Neuronal stem cell (in vitro differentiated cells): ENCODE measurements around the gene C12orf42.

Experiments
- DNase-seq: peaks from one replicate; pipeline ENCODE4 v3.0.0-alpha.2; 2013; ENCODE audit warnings: low spot score
- H2AFZ ChIP-seq: one replicate; pipeline ENCODE4 v1.6.1; 2013; ENCODE audit warnings: mild to moderate bottlenecking, low read length, inconsistent platforms
- H2AK5ac ChIP-seq: 2 replicates; pipeline ENCODE4 v1.6.1; 2013; ENCODE audit warnings: low read depth, mild to moderate bottlenecking, inconsistent platforms, low read length, moderate library complexity, mixed read lengths
- H2BK120ac ChIP-seq: 2 replicates; pipeline ENCODE4 v1.6.1; 2013; ENCODE audit warnings: low read depth, mild to moderate bottlenecking, inconsistent platforms, low read length, moderate library complexity, mixed read lengths
- H2BK12ac ChIP-seq: one replicate; pipeline ENCODE4 v1.6.1; 2013; ENCODE audit warnings: low read length, inconsistent platforms
- H2BK15ac ChIP-seq: 2 replicates; pipeline ENCODE4 v1.6.1; 2013; ENCODE audit warnings: mild to moderate bottlenecking, low read length, inconsistent platforms, mixed read lengths
- H2BK5ac ChIP-seq: one replicate; pipeline ENCODE4 v1.6.1; 2013; ENCODE audit warnings: inconsistent platforms, mild to moderate bottlenecking, low read length, moderate library complexity
- H3K14ac ChIP-seq: one replicate; pipeline ENCODE4 v1.6.1; 2013; ENCODE audit warnings: low read length, inconsistent platforms
- H3K18ac ChIP-seq: 2 replicates; pipeline ENCODE4 v1.6.1; 2013; ENCODE audit warnings: low read length, inconsistent platforms
- H3K23ac ChIP-seq: 2 replicates; pipeline ENCODE4 v1.6.1; 2013; ENCODE audit warnings: low read depth, mild to moderate bottlenecking, mixed read lengths, low read length, inconsistent platforms; ENCODE audit not compliant: poor library complexity
- H3K27ac ChIP-seq: replicated peaks from 3 replicates; pipeline ENCODE4 v1.5.1; 2013; ENCODE audit warnings: low read length, inconsistent platforms
- H3K27me3 ChIP-seq, 3 experiments: 2 replicates each; pipeline ENCODE4 v1.6.1; 2013; ENCODE audit warnings: low read length in 3 of 3, mild to moderate bottlenecking in 2 of 3, inconsistent platforms in 1 of 3, low read depth in 1 of 3, mixed read lengths in 1 of 3, moderate library complexity in 1 of 3; ENCODE audit not compliant: control insufficient read depth in 3 of 3, insufficient read depth in 3 of 3
- H3K36me3 ChIP-seq, 2 donors: replicated peaks in 1 of 2; 2 replicates each; pipeline ENCODE4 v1.6.1; 2013; ENCODE audit warnings: low read length in 2 of 2; ENCODE audit not compliant: control insufficient read depth in 2 of 2, insufficient read depth in 2 of 2
- H3K4ac ChIP-seq: 2 replicates; pipeline ENCODE4 v1.6.1; 2013; ENCODE audit warnings: inconsistent platforms, mild to moderate bottlenecking, low read length, moderate library complexity
- H3K4me1 ChIP-seq, 2 donors: 1 replicate in 1 of 2; 2 replicates in 1 of 2; pipeline ENCODE4 v1.6.1; 2013; ENCODE audit warnings: low read length in 2 of 2, low read depth in 1 of 2; ENCODE audit not compliant: control insufficient read depth in 2 of 2, insufficient read depth in 1 of 2
- H3K4me2 ChIP-seq: one replicate; pipeline ENCODE4 v1.6.1; 2013; ENCODE audit warnings: mild to moderate bottlenecking, low read length, inconsistent platforms; ENCODE audit not compliant: insufficient read depth, poor library complexity, severe bottlenecking
- H3K4me3 ChIP-seq, 2 donors: 2 replicates each; pipeline ENCODE4 v1.5.1; 2013; ENCODE audit warnings: low read length in 2 of 2, mild to moderate bottlenecking in 2 of 2, inconsistent platforms in 1 of 2, moderate library complexity in 1 of 2
- H3K79me1 ChIP-seq: one replicate; pipeline ENCODE4 v1.6.1; 2013; ENCODE audit warnings: low read depth, mild to moderate bottlenecking, inconsistent platforms, low read length, moderate library complexity
- H3K9ac ChIP-seq: one replicate; pipeline ENCODE4 v1.6.1; 2013; ENCODE audit warnings: mild to moderate bottlenecking, low read depth, low read length, inconsistent platforms; ENCODE audit not compliant: poor library complexity
- H3K9me3 ChIP-seq, 2 donors: replicated peaks in 1 of 2; 2 replicates each; pipeline versions ENCODE3 to v1.6.1; 2013; ENCODE audit warnings: low read length in 2 of 2, mild to moderate bottlenecking in 2 of 2, inconsistent platforms in 1 of 2, low read depth in 1 of 2, mixed read lengths in 1 of 2, moderate library complexity in 1 of 2; ENCODE audit not compliant: control insufficient read depth in 2 of 2, insufficient read depth in 1 of 2
- H4K8ac ChIP-seq: one replicate; pipeline ENCODE4 v1.6.1; 2013; ENCODE audit warnings: low read depth, mild to moderate bottlenecking, inconsistent platforms, low read length, moderate library complexity
- H4K91ac ChIP-seq: one replicate; pipeline ENCODE4 v1.6.1; 2013; ENCODE audit warnings: low read length, low read depth, mild to moderate bottlenecking, inconsistent platforms; ENCODE audit not compliant: poor library complexity
- WGBS, 2 donors: extraction: QIAGEN DNeasy Blood & Tissue Kit; methylation state at CpG; one replicate each; pipeline ENCODE4 v1.1.7; 2013; ENCODE audit warnings: missing lambda C conversion rate in 2 of 2, mixed read lengths in 1 of 2; ENCODE audit not compliant: insufficient read length in 2 of 2, insufficient replicate concordance in 1 of 2; ENCODE audit errors: extremely low coverage in 2 of 2; 5-methylcytosine and 5-hydroxymethylcytosine counted together

The C12orf42 gene

DNA sequence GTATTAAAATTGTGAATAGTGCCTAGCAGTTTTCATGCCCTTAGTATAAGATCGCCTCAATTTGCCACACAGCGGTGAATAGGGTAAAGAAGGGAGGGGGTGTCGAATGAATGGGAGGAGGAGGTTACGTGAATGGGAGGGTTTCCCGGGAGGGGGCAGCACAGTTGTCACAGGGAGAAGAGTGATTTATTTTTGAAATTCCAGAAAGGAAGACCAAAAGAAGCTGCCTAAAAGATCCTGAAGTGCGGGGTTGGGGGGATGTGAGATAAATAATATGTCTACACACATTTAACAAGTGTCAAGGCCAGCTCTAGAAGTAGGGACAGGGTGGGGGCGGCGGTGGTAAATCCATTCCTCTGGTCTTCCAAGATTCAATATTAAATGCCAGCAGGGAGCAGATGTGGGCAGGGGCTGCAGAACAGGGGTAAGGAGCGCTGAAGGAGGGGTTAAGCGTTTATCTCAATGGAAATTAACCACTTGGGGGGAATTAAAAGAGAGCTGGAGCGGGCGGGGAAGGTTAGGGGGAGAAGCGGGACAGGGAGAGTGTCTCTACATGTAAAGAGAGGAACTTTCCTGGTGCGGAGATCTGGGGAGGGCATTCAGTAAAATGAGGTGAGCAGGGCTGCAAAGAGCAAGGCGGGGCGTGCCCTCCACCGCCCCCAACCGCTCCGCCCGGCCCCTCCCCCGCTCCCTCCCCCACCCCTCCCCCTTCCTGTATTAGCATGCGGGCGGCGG is 867 bp downstream of the C12orf42 start:
- Histone ChIP-seq H3K27ac (peak overlapping the region; percentile 61), H3K4me3 (peak overlapping the region; percentile 31 to 81), H2AFZ (peak overlapping the region; percentile 89), H3K14ac (no peak overlapping the region), H2AK5ac (no peak overlapping the region), H4K91ac (no peak overlapping the region), H2BK15ac (no peak overlapping the region), H3K4me2 (peak overlapping the region; percentile 98), H2BK120ac (no peak overlapping the region), H3K79me1 (no peaks in the 10 kb centered on the region), H3K27me3 (peaks cover 0 to 26% (median 2%) of the 10 kb centered on the region in 3 experiments), H3K9ac (no peak overlapping the region), H3K9me3 (no peaks in the 10 kb centered on the region), H3K4me1 (peaks cover 5 to 12% of the 10 kb centered on the region in 2 donors), H3K23ac (no peak overlapping the region), H3K4ac (no peak overlapping the region), H4K8ac (no peak overlapping the region), H2BK12ac (no peak overlapping the region), H3K18ac (peak overlapping the region; percentile 35), H2BK5ac (no peak overlapping the region), H3K36me3 (no peaks in the 10 kb centered on the region)
- peak; percentile 31 for DNase-seq
- no CpG with 5 or more reads among the region's 24 CpGs for WGBS, 2 donors

GRCh38 chr12:103494051-103494733 is 1.6 kb downstream of the C12orf42 start:
- H2BK5ac ChIP-seq = no peak overlapping the region
- H3K27me3 ChIP-seq = peaks cover 0 to 26% (median 2%) of the 10 kb centered on the region in 3 experiments
- H3K36me3 ChIP-seq = no peaks in the 10 kb centered on the region
- no peak overlapping the region for H3K9ac ChIP-seq
- H3K18ac ChIP-seq = no peak overlapping the region
- no peak overlapping the region for H2AK5ac ChIP-seq
- H3K9me3 ChIP-seq = no peaks in the 10 kb centered on the region
- no peak overlapping the region for H2BK15ac ChIP-seq
- no peak overlapping the region for H4K91ac ChIP-seq
- H3K79me1 ChIP-seq = no peaks in the 10 kb centered on the region
- no peak overlapping the region for H4K8ac ChIP-seq
- no peak overlapping the region for H2AFZ ChIP-seq
- DNase-seq = no peak
- H3K23ac ChIP-seq = no peak overlapping the region
- peak overlapping the region; percentile 98 for H3K4me2 ChIP-seq
- no peak overlapping the region for H3K4me3 ChIP-seq
- WGBS, 2 donors = no CpG with 5 or more reads among the region's 5 CpGs
- H3K14ac ChIP-seq = no peak overlapping the region
- peaks cover 7 to 12% of the 10 kb centered on the region in 2 donors for H3K4me1 ChIP-seq
- no peak overlapping the region for H3K4ac ChIP-seq
- no peak overlapping the region for H2BK12ac ChIP-seq
- H3K27ac ChIP-seq = no peak overlapping the region
- no peak overlapping the region for H2BK120ac ChIP-seq

- H3K36me3 ChIP-seq = no peaks in the 10 kb centered on the region
- no peak overlapping the region for H2BK15ac ChIP-seq
- H4K91ac ChIP-seq = no peak overlapping the region
- no peak overlapping the region for H3K23ac ChIP-seq
- H2BK5ac ChIP-seq = no peak overlapping the region
- H3K79me1 ChIP-seq = no peaks in the 10 kb centered on the region
- H3K27ac ChIP-seq = no peak overlapping the region
- H3K9ac ChIP-seq = no peak overlapping the region
- no peaks in the 10 kb centered on the region for H3K9me3 ChIP-seq
- no peak for DNase-seq
- peaks cover 7 to 12% of the 10 kb centered on the region in 2 donors for H3K4me1 ChIP-seq
- H3K4ac ChIP-seq = no peak overlapping the region
- H4K8ac ChIP-seq = no peak overlapping the region
- H3K4me2 ChIP-seq = no peak overlapping the region
- H2AFZ ChIP-seq = no peak overlapping the region
- WGBS, 2 donors = no CpG with 5 or more reads among the region's 4 CpGs
- no peak overlapping the region for H3K14ac ChIP-seq
- H2BK12ac ChIP-seq = no peak overlapping the region
- H3K27me3 ChIP-seq = peaks cover 0 to 26% (median 2%) of the 10 kb centered on the region in 3 experiments
- no peak overlapping the region for H3K18ac ChIP-seq
- H3K4me3 ChIP-seq = peak overlapping the region in 1 of 2 donors; percentile 20
- no peak overlapping the region for H2BK120ac ChIP-seq
- no peak overlapping the region for H2AK5ac ChIP-seq
Observed at GRCh38 chr12:103493199-103493598, 2.6 kb downstream of the C12orf42 start.

DNA sequence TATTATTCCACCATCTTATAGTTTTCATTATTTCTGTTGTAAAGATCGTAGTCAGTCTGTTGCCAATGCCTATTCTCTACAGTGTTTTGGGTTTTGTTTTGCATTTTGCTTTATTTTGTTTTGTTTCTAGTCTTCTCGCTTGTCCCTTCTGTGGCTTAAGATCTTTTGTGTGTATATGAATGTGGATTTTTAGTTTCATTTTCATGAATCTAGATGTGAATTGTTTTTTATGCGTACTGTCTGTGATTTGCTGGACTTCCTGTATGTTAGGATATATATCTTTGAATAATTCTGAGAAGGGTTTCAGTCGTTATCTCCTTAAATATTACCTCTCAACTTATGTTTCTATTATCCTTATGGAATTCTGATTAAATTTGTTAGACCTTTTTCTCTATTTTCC is 13.4 kb downstream of the C12orf42 start:
- H3K14ac ChIP-seq = no peak overlapping the region
- no peaks in the 10 kb centered on the region for H3K9me3 ChIP-seq
- no peak overlapping the region for H3K27ac ChIP-seq
- H3K4ac ChIP-seq = no peak overlapping the region
- no peak overlapping the region for H3K18ac ChIP-seq
- no peaks in the 10 kb centered on the region for H3K27me3 ChIP-seq
- no peaks in the 10 kb centered on the region for H3K36me3 ChIP-seq
- no peak overlapping the region for H4K8ac ChIP-seq
- H2BK120ac ChIP-seq = no peak overlapping the region
- no peak for DNase-seq
- H2BK12ac ChIP-seq = no peak overlapping the region
- no peak overlapping the region for H4K91ac ChIP-seq
- H3K4me1 ChIP-seq = no peaks in the 10 kb centered on the region
- no peak overlapping the region for H3K23ac ChIP-seq
- no peak overlapping the region for H2AFZ ChIP-seq
- no peak overlapping the region for H3K9ac ChIP-seq
- H3K4me2 ChIP-seq = no peak overlapping the region
- H3K79me1 ChIP-seq = no peaks in the 10 kb centered on the region
- no peak overlapping the region for H2AK5ac ChIP-seq
- H3K4me3 ChIP-seq = no peak overlapping the region
- WGBS, 2 donors = no CpG with 5 or more reads among the region's 4 CpGs
- no peak overlapping the region for H2BK15ac ChIP-seq
- no peak overlapping the region for H2BK5ac ChIP-seq
